A549 (cell line): ENCODE data around the gene USP20.

Experiments
- BCL3 ChIP-seq: fragments of >200 bp; sonication (Bioruptor Twin); formaldehyde crosslinking; IDR thresholded peaks from 3 replicates; pipeline ENCODE4 v1.6.1; 2016
- CTCF ChIP-seq: fragments of >200 bp; sonication (Bioruptor Twin); formaldehyde crosslinking; IDR thresholded peaks from 3 replicates; pipeline ENCODE4 v1.5.1; 2016
- POLR2A ChIP-seq: IDR thresholded peaks from 2 replicates; pipeline ENCODE4 v1.6.1; 2012; ENCODE audit warnings: mild to moderate bottlenecking, low read length
- POLR2AphosphoS2 ChIP-seq: conservative IDR thresholded peaks from 2 replicates; pipeline ENCODE4 v1.6.1; 2012; ENCODE audit warnings: low read length, improper control_type of control experiment, inconsistent platforms
- ZNF302 ChIP-seq: fragments of 250-450 bp; sonication (Bioruptor Pico); IDR thresholded peaks from 2 replicates; pipeline ENCODE4 v1.9.0; 2021; ENCODE audit warnings: inconsistent platforms, mild to moderate bottlenecking, moderate library complexity

- TF ChIP-seq BCL3, result no peak
- no peak for TF ChIP-seq CTCF
- no peak for TF ChIP-seq POLR2AphosphoS2
- no peak for TF ChIP-seq POLR2A
- TF ChIP-seq ZNF302 (CRISPR knock-in tag), result no peak
Observed at GRCh38 chr9:129845373-129845772, 10.1 kb downstream of the USP20 start.
